CD4-positive, alpha-beta T cell (primary cell): ENCODE results near the gene DNAJC6. TPM values are rescaled to one million over a fixed set of nuclear protein-coding genes. Genes with fewer than 3 reads are reported as not detected.

Source experiments
- ATAC-seq: fragments of 200-7000 bp; cut with Tn5 transposase; one replicate; pipeline ENCODE4 v1.10.0; 2022; ENCODE audit warnings: mild to moderate bottlenecking; ENCODE audit not compliant: poor library complexity
- CTCF ChIA-PET: fragments of 350-600 bp; sonication (Branson Sonifier 250); formaldehyde crosslinking; loops from one replicate; lab custom pipeline; 2021; ENCODE audit warnings: antibody characterized with exemption, inconsistent platforms; lab: Charles Lee
- POLR2A ChIA-PET: fragments of 350-600 bp; sonication (Branson Sonifier 250); formaldehyde crosslinking; loops from one replicate; lab custom pipeline; 2021; ENCODE audit warnings: antibody characterized with exemption, inconsistent platforms; lab: Charles Lee
- DNase-seq, 14 experiments: peaks; one replicate each; pipeline ENCODE4 v3.0.0-alpha.2; 2013 to 2020; ENCODE audit warnings: mixed read lengths in 2 of 14
- H3K27ac ChIP-seq, 2 donors: one replicate each; pipeline versions ENCODE4 v1.5.1 to v1.7.0; 2013; ENCODE audit warnings: low read length in 2 of 2, low read depth in 1 of 2, mild to moderate bottlenecking in 1 of 2
- H3K27me3 ChIP-seq, 2 experiments: 1 replicate in 1 of 2; 2 replicates in 1 of 2; pipeline versions ENCODE4 v1.6.1 to v1.7.0; 2013; ENCODE audit warnings: low read length in 2 of 2, control low read depth in 1 of 2, mild to moderate bottlenecking in 1 of 2, moderate library complexity in 1 of 2; ENCODE audit not compliant: insufficient read depth in 2 of 2, control insufficient read depth in 1 of 2
- H3K36me3 ChIP-seq: one replicate; pipeline ENCODE4 v1.6.1; 2013; ENCODE audit warnings: low read length, control low read depth; ENCODE audit not compliant: insufficient read depth
- H3K4me1 ChIP-seq: one replicate; pipeline ENCODE4 v1.6.1; 2013; ENCODE audit warnings: low read length, control low read depth; ENCODE audit not compliant: insufficient read depth
- H3K4me3 ChIP-seq: one replicate; pipeline ENCODE4 v1.5.1; 2013; ENCODE audit warnings: mild to moderate bottlenecking, low read length, moderate library complexity
- H3K9me3 ChIP-seq, 2 experiments: 1 replicate in 1 of 2; 2 replicates in 1 of 2; pipeline versions ENCODE4 v1.6.1 to v1.7.0; 2013; ENCODE audit warnings: low read length in 2 of 2, mild to moderate bottlenecking in 2 of 2, control low read depth in 1 of 2, moderate library complexity in 1 of 2; ENCODE audit not compliant: control insufficient read depth in 1 of 2, insufficient read depth in 1 of 2
- H3K27ac Mint-ChIP-seq: one replicate; pipeline ENCODE4 v1.8.0; 2020; ENCODE audit warnings: mixed read lengths
- H3K27me3 Mint-ChIP-seq: one replicate; pipeline ENCODE4 v1.8.0; 2021; ENCODE audit warnings: mixed read lengths
- H3K36me3 Mint-ChIP-seq: one replicate; pipeline ENCODE4 v1.8.0; 2021; ENCODE audit warnings: low read depth, mixed read lengths
- H3K4me1 Mint-ChIP-seq: one replicate; pipeline ENCODE4 v1.8.0; 2021; ENCODE audit warnings: low read depth, mixed read lengths
- H3K4me3 Mint-ChIP-seq: one replicate; pipeline ENCODE4 v1.8.0; 2020; ENCODE audit warnings: mild to moderate bottlenecking, mixed read lengths
- H3K9me3 Mint-ChIP-seq: one replicate; pipeline ENCODE4 v1.8.0; 2020; ENCODE audit warnings: mixed read lengths
- intact Hi-C, 2 experiments: fragments of 100-400 bp; cut with DNase I in 1 of 2; cut with micrococcal nuclease in 1 of 2; formaldehyde crosslinking; loops; one replicate each; pipeline versions ENCODE4 v1.15.1 to v1.9.0; 2023 to 2025; cut with DNase I, micrococcal nuclease
- total RNA-seq, 174 experiments: library from RNA in 2 of 174; stranded (reverse) in 2 of 174; gene quantifications; one replicate each; pipeline ENCODE4 v1.2.3 and lab custom pipeline; 2021 to 2026
- TF ChIP-seq, protein P1 (sequence below): fragments of 200-600 bp; IDR thresholded peaks from one replicate; pipeline ENCODE4 v1.8.0; 2022; ENCODE audit warnings: antibody characterized with exemption, mild to moderate bottlenecking

DNAJC6 gene
- total RNA-seq, 2 experiments from 2014 or later = 2.4 to 2.5 TPM

DNA sequence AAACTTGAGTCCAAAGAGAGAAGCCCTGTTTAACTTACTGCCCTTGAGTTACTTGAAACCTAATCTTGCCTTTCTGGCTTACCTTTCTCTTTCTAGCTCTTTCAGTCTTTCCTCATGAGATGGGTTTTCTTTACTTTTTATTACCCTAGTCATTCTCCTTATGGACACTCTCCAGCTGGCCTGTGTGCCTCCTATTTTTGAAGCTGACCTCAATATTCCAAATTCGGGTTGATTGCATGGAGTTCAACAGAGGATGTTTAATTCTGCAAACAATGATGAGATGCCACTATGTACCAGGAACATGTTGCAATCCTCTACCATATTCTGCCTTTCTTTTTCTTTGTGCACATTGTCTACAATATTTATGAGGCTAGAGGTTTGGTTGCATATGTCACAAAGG lies 20.7 kb downstream of the DNAJC6 start:
- H3K27me3 Mint-ChIP-seq = peaks cover 21% of the 10 kb centered on the region

DNA sequence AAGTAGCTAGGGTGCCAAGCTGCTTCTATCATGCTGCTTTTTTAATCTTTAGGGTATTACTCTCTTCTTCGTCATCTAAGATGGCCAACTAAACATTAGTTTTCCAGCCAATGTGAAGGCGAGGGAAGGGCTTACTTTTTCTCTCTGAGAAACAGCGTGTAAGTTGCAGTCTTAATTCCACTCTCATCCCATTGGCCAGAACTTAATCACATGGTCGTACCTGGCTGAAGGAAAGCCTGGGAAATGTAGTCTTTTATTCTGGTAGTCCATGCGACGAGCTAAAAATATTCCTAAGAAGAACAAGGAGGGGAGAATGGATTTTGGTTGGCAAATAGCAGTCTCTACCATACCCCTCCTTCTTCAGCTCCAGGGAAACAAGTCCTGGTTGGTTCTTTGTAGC lies 21.5 kb downstream of the DNAJC6 start:
- Mint-ChIP-seq H3K4me1 (no peaks in the 10 kb centered on the region), H3K27ac (no peak overlapping the region), H3K36me3 (no peaks in the 10 kb centered on the region), H3K27me3 (peaks cover 17% of the 10 kb centered on the region), H3K9me3 (no peaks in the 10 kb centered on the region), H3K4me3 (no peak overlapping the region)
- no peak overlapping the region for H3K27ac ChIP-seq
- DNase-seq (no peak), ATAC-seq (no peak)
- TF ChIP-seq, protein P1, sequence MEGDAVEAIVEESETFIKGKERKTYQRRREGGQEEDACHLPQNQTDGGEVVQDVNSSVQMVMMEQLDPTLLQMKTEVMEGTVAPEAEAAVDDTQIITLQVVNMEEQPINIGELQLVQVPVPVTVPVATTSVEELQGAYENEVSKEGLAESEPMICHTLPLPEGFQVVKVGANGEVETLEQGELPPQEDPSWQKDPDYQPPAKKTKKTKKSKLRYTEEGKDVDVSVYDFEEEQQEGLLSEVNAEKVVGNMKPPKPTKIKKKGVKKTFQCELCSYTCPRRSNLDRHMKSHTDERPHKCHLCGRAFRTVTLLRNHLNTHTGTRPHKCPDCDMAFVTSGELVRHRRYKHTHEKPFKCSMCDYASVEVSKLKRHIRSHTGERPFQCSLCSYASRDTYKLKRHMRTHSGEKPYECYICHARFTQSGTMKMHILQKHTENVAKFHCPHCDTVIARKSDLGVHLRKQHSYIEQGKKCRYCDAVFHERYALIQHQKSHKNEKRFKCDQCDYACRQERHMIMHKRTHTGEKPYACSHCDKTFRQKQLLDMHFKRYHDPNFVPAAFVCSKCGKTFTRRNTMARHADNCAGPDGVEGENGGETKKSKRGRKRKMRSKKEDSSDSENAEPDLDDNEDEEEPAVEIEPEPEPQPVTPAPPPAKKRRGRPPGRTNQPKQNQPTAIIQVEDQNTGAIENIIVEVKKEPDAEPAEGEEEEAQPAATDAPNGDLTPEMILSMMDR = no peak
- no peaks in the 10 kb centered on the region for H3K4me1 ChIP-seq
- ChIA-PET POLR2A (no interaction called here), CTCF (no interaction called here)
- intact Hi-C loops = no loop called here
- no peaks in the 10 kb centered on the region for H3K36me3 ChIP-seq
- H3K9me3 ChIP-seq = no peaks in the 10 kb centered on the region
- H3K27me3 ChIP-seq = no peaks in the 10 kb centered on the region
- no peak overlapping the region for H3K4me3 ChIP-seq

More for the DNA sequence above, 20.7 kb downstream of the DNAJC6 start:
- intact Hi-C loops = no loop called here
- H3K4me1 Mint-ChIP-seq = no peaks in the 10 kb centered on the region
- ATAC-seq (no peak), DNase-seq (no peak)
- Histone ChIP-seq H3K27ac (no peak overlapping the region), H3K9me3 (no peaks in the 10 kb centered on the region), H3K4me1 (no peaks in the 10 kb centered on the region), H3K4me3 (no peak overlapping the region), H3K36me3 (no peaks in the 10 kb centered on the region), H3K27me3 (no peaks in the 10 kb centered on the region)
- TF ChIP-seq, protein P1 = no peak
- CTCF ChIA-PET = interaction anchor here (0.7 to 0.9 kb wide), 2 partner anchors 109 to 111 kb away, joined by 3 read pairs; no protein-coding TSS in a partner anchor
- POLR2A ChIA-PET = no interaction called here
- H3K9me3 Mint-ChIP-seq = no peaks in the 10 kb centered on the region
- no peak overlapping the region for H3K4me3 Mint-ChIP-seq
- no peak overlapping the region for H3K27ac Mint-ChIP-seq
- H3K36me3 Mint-ChIP-seq = no peaks in the 10 kb centered on the region

DNA sequence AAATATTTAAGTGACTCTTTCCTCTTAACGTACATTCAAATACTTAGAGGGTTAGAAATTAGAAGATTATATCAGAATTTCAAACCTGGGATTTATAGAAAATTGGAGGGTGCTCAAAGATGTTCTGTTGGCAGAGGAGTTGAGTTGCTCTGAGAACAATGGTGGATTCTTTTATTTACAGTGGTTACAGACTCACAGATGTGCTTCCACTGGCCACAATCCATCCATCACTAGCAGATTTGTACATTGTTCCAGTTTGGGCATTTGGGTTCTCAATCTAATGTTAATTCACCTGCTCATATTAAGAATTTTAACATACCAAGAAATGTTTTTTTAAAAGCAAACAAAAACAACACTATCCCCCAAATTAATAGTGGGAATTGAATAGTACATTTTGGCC lies 23.5 kb downstream of the DNAJC6 start:
- Histone ChIP-seq H3K4me1 (no peaks in the 10 kb centered on the region), H3K4me3 (no peak overlapping the region), H3K27ac (no peak overlapping the region), H3K36me3 (no peaks in the 10 kb centered on the region), H3K9me3 (no peaks in the 10 kb centered on the region), H3K27me3 (no peaks in the 10 kb centered on the region)
- intact Hi-C loops = no loop called here
- ChIA-PET POLR2A (no interaction called here), CTCF (no interaction called here)
- TF ChIP-seq, protein P1 = no peak
- DNase-seq (no peak), ATAC-seq (no peak)
- no peaks in the 10 kb centered on the region for H3K4me1 Mint-ChIP-seq
- no peak overlapping the region for H3K27ac Mint-ChIP-seq
- no peaks in the 10 kb centered on the region for H3K36me3 Mint-ChIP-seq
- no peak overlapping the region for H3K4me3 Mint-ChIP-seq
- H3K9me3 Mint-ChIP-seq = no peaks in the 10 kb centered on the region
- peaks cover 17% of the 10 kb centered on the region for H3K27me3 Mint-ChIP-seq
